Activated T-cell treated with anti-CD3 and anti-CD28 coated beads for 1 hour (primary cell): ENCODE data around the gene RNGTT.
A peak's percentile ranks its signal among the peaks of the same experiment; 100 is the strongest.
"Not testable (repeated sequence)": the region's sequence is repeated elsewhere in the genome, so short reads cannot be mapped to it uniquely, and the experiment has no call there.

Experiments used
- DNase-seq: peaks from one replicate; pipeline ENCODE4 v3.0.0-alpha.2; 2020; ENCODE audit warnings: low read depth

The RNGTT gene

DNA sequence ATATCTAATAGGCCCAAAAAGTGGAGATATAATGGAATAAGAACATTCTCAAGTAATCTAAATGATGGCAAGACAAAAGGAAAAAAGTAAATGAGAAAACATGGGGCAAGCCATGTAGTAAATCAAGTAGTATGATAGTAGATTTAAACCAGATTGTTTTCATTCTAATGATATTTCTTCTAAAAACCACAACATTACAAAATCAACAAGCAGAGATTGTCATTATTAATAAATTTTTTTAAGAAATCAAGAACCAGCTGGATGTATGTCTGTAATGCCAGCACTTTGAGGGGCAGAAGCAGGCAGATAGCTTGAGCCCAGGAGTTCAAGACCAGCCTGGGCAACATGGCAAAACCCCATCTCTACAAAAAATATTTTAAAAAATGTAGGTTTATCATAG lies 155.0 kb downstream of the RNGTT start:
- DNase-seq: no peak

DNA sequence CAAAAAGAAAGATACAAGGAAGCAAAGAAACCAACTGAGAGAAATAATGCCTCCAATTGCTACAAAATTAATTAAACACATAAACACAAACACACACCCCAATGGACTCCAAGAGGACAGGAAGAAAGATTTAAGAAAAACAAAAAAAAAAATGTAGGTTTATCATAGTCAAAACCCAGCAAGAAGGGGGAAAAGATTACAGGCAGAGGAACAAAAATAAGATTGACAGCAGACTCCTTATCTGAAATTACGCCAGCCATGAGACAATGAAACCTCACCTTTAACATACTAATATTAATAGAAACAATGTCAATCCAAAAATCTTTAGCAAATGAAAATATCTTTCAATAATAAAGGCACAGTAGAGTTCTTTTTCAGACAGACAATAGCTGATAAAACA lies 155.8 kb downstream of the RNGTT start:
- no peak for DNase-seq

- no peak for DNase-seq
Measured at GRCh38 chr6:88806728-88807127, 156.7 kb downstream of the RNGTT start.

DNA sequence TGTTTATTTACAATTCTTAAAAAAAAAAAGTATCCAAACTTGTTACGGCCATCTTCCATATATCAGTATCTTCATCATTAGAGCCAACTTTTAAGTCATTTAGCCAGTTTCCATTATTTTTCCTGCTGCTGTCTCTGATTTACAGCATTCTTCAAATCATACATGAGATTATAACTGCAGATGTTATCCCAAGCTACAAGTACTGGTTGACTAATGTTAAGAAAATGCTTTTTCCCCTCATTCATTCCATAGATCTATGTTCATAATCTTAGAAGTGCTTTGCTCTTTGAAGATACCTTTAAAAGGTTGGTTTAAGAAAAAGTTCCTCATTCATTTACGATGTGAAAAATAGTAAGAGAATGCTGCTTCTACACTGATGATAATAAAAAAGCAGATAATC lies 158.7 kb downstream of the RNGTT start:
- no peak for DNase-seq

- no peak for DNase-seq
Measured at GRCh38 chr6:88785478-88785877, 177.9 kb downstream of the RNGTT start.

GRCh38 chr6:88780714-88781389 lies 182.6 kb downstream of the RNGTT start:
- DNase-seq: peak; percentile 22

DNA sequence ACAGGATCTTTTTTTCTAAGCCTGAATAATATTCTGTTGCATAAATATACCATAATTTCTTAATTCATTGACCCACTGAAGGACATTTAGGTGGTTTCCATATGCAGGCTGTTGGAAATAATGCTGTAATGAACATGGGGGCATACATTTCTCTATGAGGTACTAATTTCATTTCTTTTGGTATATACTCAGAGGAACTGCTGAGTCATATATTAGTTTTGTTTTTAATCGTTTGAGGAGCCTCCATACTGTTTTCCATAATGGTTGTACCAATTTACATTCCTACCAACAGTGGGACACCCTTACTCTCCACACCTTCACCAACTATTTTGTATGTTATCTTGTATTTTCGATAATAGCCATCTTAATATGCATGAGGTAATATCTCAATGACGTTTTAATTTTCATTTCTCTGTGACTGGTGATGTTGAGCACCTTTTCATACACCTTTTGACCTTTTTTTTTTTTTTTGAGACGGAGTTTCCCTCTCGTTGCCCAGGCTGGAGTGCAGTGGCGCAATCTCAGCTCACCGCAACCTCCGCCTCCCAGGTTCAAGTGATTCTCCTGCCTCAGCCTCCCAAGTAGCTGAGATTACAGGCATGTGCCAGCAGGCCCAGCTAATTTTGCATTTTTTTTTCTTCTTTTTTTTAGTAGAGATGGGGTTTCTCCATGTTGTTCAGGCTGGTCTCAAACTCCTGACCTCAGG lies 187.4 kb downstream of the RNGTT start:
- no peak for DNase-seq

DNA sequence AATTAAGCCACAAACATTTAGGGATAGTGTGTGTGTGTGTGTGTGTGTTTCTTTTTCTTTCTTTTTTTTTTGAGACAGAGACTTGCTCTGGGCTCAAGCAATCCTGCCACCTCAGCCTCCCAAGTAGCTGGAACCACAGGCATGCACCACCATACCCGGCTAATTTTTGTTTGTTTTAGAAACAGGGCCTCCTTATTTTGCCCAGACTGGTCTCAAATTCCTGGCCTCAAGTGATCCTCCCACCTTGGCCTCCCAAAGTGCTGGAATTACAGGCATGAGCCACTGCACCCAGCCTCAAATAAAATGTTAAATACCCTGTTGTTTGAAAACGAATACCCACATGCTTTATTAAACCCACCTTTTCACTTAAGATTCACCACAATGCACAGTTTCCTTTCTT lies 195.3 kb downstream of the RNGTT start:
- DNase-seq: not testable (repeated sequence)

GRCh38 chr6:88764081-88764480 lies 199.3 kb downstream of the RNGTT start:
- DNase-seq: no peak

- no peak for DNase-seq
Measured at GRCh38 chr6:88763160-88763559, 200.3 kb downstream of the RNGTT start.

DNA sequence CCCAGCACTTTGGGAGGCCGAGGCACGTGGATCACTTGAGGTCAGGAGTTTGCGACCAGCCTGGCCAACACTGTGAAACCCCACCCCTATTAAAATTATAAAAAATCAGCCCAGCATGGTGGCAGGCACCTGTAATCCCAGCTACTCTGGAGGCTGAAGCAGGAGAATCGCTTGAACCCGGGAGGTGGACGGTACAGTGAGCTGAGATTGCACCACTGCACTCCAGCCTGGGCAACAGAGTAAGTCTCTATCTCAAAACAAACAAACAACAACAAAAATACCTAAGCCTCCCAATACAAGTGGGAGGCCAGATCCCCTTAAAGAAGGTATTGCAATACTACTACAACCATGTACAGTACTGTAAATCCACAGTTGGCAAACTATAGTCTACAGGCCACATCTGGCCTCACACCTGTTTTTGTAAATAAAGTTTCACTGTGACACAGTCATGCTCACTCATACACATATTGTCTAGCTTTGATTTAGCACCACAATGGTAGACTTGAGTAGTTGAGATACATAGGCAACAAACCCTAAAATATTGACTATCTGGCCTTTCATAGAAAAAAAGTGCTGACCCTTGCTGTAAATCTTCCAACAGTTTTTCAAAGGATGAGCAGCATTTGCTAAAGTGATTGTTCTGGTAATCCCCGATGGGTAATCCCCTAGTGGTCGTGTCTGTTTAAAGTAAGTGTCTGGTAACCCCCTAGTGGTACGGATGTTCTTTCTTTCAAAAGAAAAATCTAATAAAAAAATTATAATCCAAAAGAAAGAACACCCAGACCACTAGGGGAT lies 202.0 kb downstream of the RNGTT start:
- DNase-seq: no peak

DNA sequence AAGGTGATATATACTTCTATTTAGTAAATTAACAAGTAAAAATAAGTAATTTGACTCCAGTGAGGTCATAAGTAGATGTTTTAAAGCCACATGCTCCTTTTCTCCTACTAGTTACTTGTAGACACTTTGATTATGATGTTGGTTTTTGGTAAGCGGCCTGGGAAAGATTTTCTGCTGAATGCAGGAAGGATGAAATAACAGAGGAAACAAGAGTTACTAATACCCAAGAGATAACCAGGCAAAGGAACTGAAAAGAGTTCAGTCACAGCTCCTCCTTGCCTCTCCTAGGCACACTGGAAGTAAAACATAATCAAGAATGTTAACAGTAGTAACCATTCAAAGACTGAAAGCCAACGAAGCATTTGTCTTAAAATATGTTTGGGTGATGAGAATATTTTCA lies 203.3 kb downstream of the RNGTT start:
- no peak for DNase-seq

GRCh38 chr6:88750936-88751335 lies 212.5 kb downstream of the RNGTT start:
- DNase-seq: no peak

DNA sequence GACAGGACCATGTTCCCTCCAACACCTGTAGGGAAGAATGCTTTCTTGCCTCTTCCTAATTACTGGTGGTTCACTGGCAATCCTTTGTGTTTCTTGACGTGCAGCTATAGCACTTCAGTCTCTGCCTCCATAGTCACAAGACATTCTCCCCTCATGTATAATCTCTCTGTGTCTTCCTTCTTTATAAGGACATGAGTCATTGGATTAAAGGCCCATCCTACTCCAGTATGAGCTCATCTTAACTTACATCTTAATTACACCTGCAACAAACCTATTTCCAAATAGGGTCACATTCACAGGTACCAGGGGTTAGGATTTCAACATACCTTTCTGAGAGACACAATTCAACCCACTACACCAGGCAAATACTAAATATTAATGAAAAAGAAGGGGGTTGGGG lies 213.6 kb downstream of the RNGTT start:
- DNase-seq: no peak

DNA sequence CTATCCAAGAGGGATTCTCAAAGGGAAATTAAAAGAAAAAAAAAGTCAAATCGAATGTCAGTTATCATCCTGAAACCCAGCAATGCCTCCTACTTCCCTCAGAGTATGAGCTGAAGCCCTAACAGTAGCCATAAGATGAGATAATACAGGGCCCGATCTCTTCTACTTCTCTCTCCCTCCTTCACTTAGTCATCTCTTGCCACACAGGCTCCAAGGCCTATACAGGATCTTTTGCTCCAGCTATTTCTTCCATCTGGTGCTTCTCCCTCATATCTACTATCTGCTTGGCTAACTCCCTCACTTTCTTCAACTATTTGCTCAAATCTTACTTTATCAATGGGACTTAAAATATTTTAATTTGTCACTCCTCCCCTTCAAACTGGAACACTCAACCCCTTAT lies 215.3 kb downstream of the RNGTT start:
- no peak for DNase-seq

DNA sequence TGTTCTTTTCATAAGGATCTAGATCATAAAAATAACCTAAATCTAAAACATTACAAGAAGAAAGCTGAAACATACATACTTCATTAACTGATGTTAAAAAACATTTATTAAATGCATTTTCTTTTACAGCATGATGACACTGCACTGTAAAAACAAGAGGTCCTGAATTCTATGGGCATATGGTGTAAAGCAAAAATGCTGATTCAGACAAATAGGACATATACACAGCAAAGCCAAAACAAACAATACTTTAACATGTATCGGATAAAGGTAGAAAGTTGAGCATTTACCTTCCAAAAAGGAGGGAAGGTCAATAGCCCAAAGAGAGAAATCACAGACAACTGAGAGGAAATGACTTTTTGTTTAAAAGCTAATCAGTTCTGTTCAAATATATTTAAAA lies 221.5 kb downstream of the RNGTT start:
- no peak for DNase-seq

- no peak for DNase-seq
Measured at GRCh38 chr6:88741071-88741470, 222.3 kb downstream of the RNGTT start.

- DNase-seq: no peak
Measured at GRCh38 chr6:88734544-88734943, 228.9 kb downstream of the RNGTT start.

- no peak for DNase-seq
Measured at GRCh38 chr6:88730611-88731011, 232.8 kb downstream of the RNGTT start.

- DNase-seq: no peak
Measured at GRCh38 chr6:88728756-88729155, 234.7 kb downstream of the RNGTT start.

DNA sequence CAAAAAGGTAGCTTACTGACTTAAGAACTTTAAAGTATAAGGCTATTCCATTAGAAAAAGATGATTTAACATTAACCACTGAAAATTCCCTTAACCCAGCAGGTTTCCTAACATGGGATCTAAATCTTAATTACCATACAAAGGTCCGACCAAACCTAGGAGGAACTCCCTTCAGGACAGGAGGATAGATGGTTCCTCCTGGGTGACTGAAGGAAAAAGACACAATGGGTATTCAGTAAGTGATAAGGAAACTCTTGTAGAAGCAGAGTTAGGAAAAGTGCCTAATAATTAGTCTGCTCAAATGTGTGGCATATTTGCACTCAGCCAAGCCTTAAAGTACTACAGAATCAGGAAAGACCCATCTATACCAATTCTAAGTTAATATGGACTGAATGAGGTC lies 237.0 kb downstream of the RNGTT start:
- DNase-seq: not testable (repeated sequence)

- DNase-seq: no peak
Measured at GRCh38 chr6:88725111-88725975, 238.1 kb downstream of the RNGTT start.
